ENCODE measurements around the gene PSMD5.

Gene PSMD5

DNA sequence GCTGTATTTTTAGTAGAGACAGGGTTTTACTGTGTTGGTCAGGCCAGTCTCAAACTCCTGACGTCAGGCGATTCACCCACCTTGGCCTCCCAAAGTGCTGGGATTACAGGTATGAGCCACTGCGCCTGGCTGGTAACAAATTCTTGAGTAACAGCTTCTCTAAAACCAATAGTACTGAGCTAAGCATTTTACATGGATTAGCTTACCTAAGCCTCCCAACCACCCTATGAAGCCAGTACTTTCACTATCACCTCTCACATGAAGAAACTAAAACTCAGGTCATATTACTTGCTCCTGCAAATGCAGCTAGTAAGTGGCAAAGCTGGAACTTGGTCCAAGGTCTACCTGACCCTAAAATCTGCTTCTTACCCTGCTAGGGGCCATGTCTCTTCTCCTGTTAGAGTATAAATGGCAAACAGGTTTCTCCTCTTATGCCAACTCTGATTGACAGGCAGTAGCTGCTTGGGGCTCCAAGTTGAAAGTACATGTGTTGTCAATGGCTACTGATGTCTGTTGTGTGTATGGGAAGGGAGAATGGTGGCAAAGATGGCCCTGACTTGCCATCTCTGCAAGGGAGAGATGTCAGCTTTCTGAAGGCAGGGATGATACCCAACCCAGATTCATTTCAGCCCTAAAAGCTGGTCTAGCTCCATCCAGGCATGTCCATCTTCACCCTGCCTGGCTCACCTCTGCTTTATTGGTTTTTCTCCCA, 30.2 kb upstream of the PSMD5 start:
- no peaks in the 10 kb centered on the region for H3K9me3 ChIP-seq (ENCODE audit: control insufficient read depth, low read depth, low read length)
- no peak overlapping the region for H3K9ac ChIP-seq (ENCODE audit: low read length)
- peaks cover 15% of the 10 kb centered on the region for H3K27me3 ChIP-seq (ENCODE audit: control insufficient read depth, insufficient read depth, low read length)
- H3K27ac ChIP-seq (ENCODE audit: low read length) = peak overlapping the region; percentile 52
- H3K4me1 ChIP-seq (ENCODE audit: control insufficient read depth, low read depth, low read length) = peaks cover 41% of the 10 kb centered on the region
- peak overlapping the region; percentile 4 for H3K4me3 ChIP-seq (ENCODE audit: low read length)
- H3K36me3 ChIP-seq (ENCODE audit: control insufficient read depth, low read depth, low read length) = no peaks in the 10 kb centered on the region

- H3K36me3 ChIP-seq (ENCODE audit: control insufficient read depth, low read depth, low read length) = no peaks in the 10 kb centered on the region
- no peak overlapping the region for H3K27ac ChIP-seq (ENCODE audit: low read length)
- H3K27me3 ChIP-seq (ENCODE audit: control insufficient read depth, insufficient read depth, low read length) = peaks cover 7% of the 10 kb centered on the region
- H3K9me3 ChIP-seq (ENCODE audit: control insufficient read depth, low read depth, low read length) = no peaks in the 10 kb centered on the region
- H3K9ac ChIP-seq (ENCODE audit: low read length) = no peak overlapping the region
- H3K4me3 ChIP-seq (ENCODE audit: low read length) = no peak overlapping the region
- H3K4me1 ChIP-seq (ENCODE audit: control insufficient read depth, low read depth, low read length) = peaks cover 36% of the 10 kb centered on the region
These were observed 27.5 kb upstream of the PSMD5 start for GRCh38 chr9:120870206-120870605.

GRCh38 chr9:120869726-120870125, 27.0 kb upstream of the PSMD5 start:
- H3K36me3 ChIP-seq (ENCODE audit: control insufficient read depth, low read depth, low read length) = no peaks in the 10 kb centered on the region

DNA sequence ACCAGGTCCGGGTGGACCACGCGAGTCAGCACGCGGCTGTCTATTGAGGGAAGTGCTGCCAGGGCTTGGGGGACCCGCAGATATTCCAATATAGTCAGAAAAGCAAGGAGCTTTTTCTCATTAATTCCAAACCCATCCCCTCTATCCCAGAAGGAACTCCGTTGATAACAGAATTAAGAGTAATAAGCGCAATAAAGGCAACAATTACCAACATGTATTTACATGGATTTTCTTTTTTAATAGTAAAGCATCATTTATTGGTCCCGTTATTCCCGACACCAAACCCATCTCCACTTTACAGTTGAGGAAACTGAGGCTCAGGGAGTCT, 26.6 kb upstream of the PSMD5 start:
- H3K27me3 ChIP-seq (ENCODE audit: control insufficient read depth, insufficient read depth, low read length) = no peaks in the 10 kb centered on the region
- no peaks in the 10 kb centered on the region for H3K9me3 ChIP-seq (ENCODE audit: control insufficient read depth, low read depth, low read length)
- peaks cover 27% of the 10 kb centered on the region for H3K4me1 ChIP-seq (ENCODE audit: control insufficient read depth, low read depth, low read length)
- peak overlapping the region; percentile 59 for H3K4me3 ChIP-seq (ENCODE audit: low read length)
- no peak overlapping the region for H3K9ac ChIP-seq (ENCODE audit: low read length)
- no peak overlapping the region for H3K27ac ChIP-seq (ENCODE audit: low read length)
- H3K36me3 ChIP-seq (ENCODE audit: control insufficient read depth, low read depth, low read length) = no peaks in the 10 kb centered on the region

More at GRCh38 chr9:120869726-120870125, 27.0 kb upstream of the PSMD5 start:
- H3K4me1 ChIP-seq (ENCODE audit: control insufficient read depth, low read depth, low read length) = peaks cover 31% of the 10 kb centered on the region
- no peak overlapping the region for H3K4me3 ChIP-seq (ENCODE audit: low read length)
- H3K9ac ChIP-seq (ENCODE audit: low read length) = no peak overlapping the region
- H3K9me3 ChIP-seq (ENCODE audit: control insufficient read depth, low read depth, low read length) = no peaks in the 10 kb centered on the region
- no peak overlapping the region for H3K27ac ChIP-seq (ENCODE audit: low read length)
- H3K27me3 ChIP-seq (ENCODE audit: control insufficient read depth, insufficient read depth, low read length) = peaks cover 2% of the 10 kb centered on the region

DNA sequence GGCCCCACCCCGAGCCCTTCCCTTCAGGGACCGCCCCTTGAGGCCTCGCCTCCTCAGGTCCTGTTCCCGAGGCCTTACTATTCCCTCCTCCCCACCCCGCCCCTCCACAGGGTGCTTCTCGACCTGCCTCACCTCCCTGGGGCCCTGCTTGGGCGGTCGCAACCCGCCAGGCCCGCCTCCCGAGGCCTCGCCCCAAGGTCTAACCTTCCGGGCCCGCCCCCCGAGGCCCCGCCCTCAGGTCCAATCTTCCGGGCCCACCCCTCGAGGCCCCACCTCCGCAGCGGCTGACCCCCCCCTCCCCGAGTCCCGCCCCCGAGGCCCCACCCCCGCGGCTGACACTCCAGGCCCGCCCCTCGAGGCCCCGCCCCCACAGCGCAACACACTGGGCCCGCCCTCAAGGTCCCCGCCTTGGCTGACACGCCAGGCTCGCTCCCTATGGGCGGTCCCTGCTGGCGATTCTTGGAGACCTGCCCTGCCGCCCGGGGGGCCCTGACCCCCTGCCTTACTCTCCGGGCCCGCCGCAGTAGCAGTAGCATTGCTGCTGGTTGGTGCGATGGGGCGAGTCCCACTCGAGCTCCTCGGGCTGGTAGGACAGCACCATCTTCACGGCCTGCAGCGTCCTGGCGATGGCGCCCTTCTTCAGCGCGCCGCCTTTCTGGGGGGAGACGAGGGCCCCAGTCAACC, 26.1 kb upstream of the PSMD5 start:
- H3K27me3 ChIP-seq (ENCODE audit: control insufficient read depth, insufficient read depth, low read length) = no peaks in the 10 kb centered on the region
- peaks cover 22% of the 10 kb centered on the region for H3K4me1 ChIP-seq (ENCODE audit: control insufficient read depth, low read depth, low read length)
- peak overlapping the region; percentile 59 for H3K4me3 ChIP-seq (ENCODE audit: low read length)
- H3K9ac ChIP-seq (ENCODE audit: low read length) = no peak overlapping the region
- H3K36me3 ChIP-seq (ENCODE audit: control insufficient read depth, low read depth, low read length) = no peaks in the 10 kb centered on the region
- H3K27ac ChIP-seq (ENCODE audit: low read length) = no peak overlapping the region
- H3K9me3 ChIP-seq (ENCODE audit: control insufficient read depth, low read depth, low read length) = no peaks in the 10 kb centered on the region

DNA sequence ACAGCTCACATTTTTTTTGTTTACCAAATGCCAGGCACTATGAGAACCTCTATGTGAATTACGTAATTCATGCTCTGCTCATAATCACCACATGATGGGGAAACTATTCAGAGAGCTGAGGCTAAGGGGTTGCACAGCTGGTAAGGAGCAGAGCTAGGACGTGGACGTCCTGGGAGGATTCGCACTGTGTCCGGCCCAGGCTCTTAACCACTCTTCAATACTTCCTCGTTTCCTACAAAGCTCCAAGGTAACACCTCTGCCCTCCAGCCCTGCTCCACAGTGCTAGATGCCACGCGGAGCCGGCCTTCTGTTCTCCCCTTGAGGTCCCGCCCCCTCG, 25.6 kb upstream of the PSMD5 start:
- Histone ChIP-seq H3K9me3 (ENCODE audit: control insufficient read depth, low read depth, low read length) (no peaks in the 10 kb centered on the region), H3K4me1 (ENCODE audit: control insufficient read depth, low read depth, low read length) (peaks cover 17% of the 10 kb centered on the region), H3K27ac (ENCODE audit: low read length) (no peak overlapping the region), H3K27me3 (ENCODE audit: control insufficient read depth, insufficient read depth, low read length) (no peaks in the 10 kb centered on the region), H3K9ac (ENCODE audit: low read length) (no peak overlapping the region), H3K4me3 (ENCODE audit: low read length) (peak overlapping the region; percentile 43), H3K36me3 (ENCODE audit: control insufficient read depth, low read depth, low read length) (no peaks in the 10 kb centered on the region)

DNA sequence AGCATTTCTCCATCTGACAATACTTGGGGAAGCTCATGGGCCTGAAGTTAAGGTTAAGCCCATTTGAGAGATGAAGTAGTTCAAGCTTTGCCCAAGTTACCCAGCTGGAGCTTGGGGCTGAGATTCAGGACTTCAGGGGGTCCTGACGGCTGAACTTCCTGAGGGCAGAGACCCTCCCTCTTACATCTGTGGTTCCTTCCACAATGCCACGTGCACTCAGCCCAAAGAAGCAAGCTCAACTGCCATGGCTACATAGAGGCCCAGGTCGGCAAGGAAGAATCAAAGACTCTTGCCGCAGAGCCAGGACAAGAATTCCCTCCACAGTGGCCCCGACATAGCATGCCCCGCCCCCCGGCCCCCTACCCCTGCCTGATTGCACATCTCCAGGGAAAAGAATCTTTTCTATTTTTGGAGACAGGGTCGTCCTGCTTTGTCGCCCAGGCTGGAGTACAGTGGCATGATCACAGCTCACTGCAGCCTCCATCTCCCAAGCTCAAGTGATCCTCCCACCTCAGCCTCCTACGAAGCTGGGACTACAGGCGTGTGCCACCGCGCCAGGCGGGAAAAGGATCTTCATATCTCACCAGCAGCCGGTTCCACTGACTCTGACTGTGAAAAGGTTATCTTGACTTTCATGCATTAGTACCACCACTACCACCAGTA, 25.1 kb upstream of the PSMD5 start:
- H3K27me3 ChIP-seq (ENCODE audit: control insufficient read depth, insufficient read depth, low read length) = no peaks in the 10 kb centered on the region
- H3K9me3 ChIP-seq (ENCODE audit: control insufficient read depth, low read depth, low read length) = no peaks in the 10 kb centered on the region
- no peak overlapping the region for H3K9ac ChIP-seq (ENCODE audit: low read length)
- peak overlapping the region; percentile 43 for H3K4me3 ChIP-seq (ENCODE audit: low read length)
- H3K4me1 ChIP-seq (ENCODE audit: control insufficient read depth, low read depth, low read length) = peaks cover 12% of the 10 kb centered on the region
- H3K36me3 ChIP-seq (ENCODE audit: control insufficient read depth, low read depth, low read length) = no peaks in the 10 kb centered on the region
- H3K27ac ChIP-seq (ENCODE audit: low read length) = no peak overlapping the region

GRCh38 chr9:120866651-120867050, 23.9 kb upstream of the PSMD5 start:
- no peak overlapping the region for H3K27ac ChIP-seq (ENCODE audit: low read length)
- no peaks in the 10 kb centered on the region for H3K36me3 ChIP-seq (ENCODE audit: control insufficient read depth, low read depth, low read length)
- no peak overlapping the region for H3K9ac ChIP-seq (ENCODE audit: low read length)
- H3K27me3 ChIP-seq (ENCODE audit: control insufficient read depth, insufficient read depth, low read length) = no peaks in the 10 kb centered on the region
- no peaks in the 10 kb centered on the region for H3K9me3 ChIP-seq (ENCODE audit: control insufficient read depth, low read depth, low read length)
- peaks cover 4% of the 10 kb centered on the region for H3K4me1 ChIP-seq (ENCODE audit: control insufficient read depth, low read depth, low read length)
- no peak overlapping the region for H3K4me3 ChIP-seq (ENCODE audit: low read length)

GRCh38 chr9:120865809-120866208, 23.1 kb upstream of the PSMD5 start:
- H3K9me3 ChIP-seq (ENCODE audit: control insufficient read depth, low read depth, low read length) = no peaks in the 10 kb centered on the region
- no peak overlapping the region for H3K9ac ChIP-seq (ENCODE audit: low read length)
- H3K27me3 ChIP-seq (ENCODE audit: control insufficient read depth, insufficient read depth, low read length) = no peaks in the 10 kb centered on the region
- no peak overlapping the region for H3K27ac ChIP-seq (ENCODE audit: low read length)
- no peak overlapping the region for H3K4me3 ChIP-seq (ENCODE audit: low read length)
- H3K4me1 ChIP-seq (ENCODE audit: control insufficient read depth, low read depth, low read length) = peaks cover 4% of the 10 kb centered on the region
- H3K36me3 ChIP-seq (ENCODE audit: control insufficient read depth, low read depth, low read length) = no peaks in the 10 kb centered on the region

DNA sequence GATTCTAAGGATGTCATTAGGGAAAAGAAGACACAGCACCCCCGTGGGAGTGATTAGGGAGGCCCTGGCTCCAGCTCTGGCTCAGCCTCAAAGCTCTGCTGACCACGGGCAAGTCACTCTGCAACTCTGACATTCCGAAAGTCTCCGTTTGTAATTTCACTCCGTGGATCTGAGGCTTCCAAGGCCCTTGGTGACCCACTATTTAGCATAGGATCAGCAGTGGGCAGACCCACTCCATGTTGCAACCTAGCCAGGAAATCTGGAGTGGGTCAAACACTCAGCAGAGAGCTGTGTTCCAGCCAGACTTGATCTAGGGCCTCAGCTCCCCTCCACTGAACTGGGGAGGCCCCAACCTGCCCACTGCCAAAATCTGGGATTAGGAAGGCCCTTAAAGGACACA, 22.5 kb upstream of the PSMD5 start:
- Histone ChIP-seq H3K36me3 (ENCODE audit: control insufficient read depth, low read depth, low read length) (no peaks in the 10 kb centered on the region), H3K9me3 (ENCODE audit: control insufficient read depth, low read depth, low read length) (no peaks in the 10 kb centered on the region), H3K27ac (ENCODE audit: low read length) (no peak overlapping the region), H3K4me1 (ENCODE audit: control insufficient read depth, low read depth, low read length) (peaks cover 4% of the 10 kb centered on the region), H3K9ac (ENCODE audit: low read length) (no peak overlapping the region), H3K4me3 (ENCODE audit: low read length) (no peak overlapping the region), H3K27me3 (ENCODE audit: control insufficient read depth, insufficient read depth, low read length) (no peaks in the 10 kb centered on the region)

GRCh38 chr9:120864719-120865118, 22.0 kb upstream of the PSMD5 start:
- Histone ChIP-seq H3K27ac (ENCODE audit: low read length) (no peak overlapping the region), H3K4me3 (ENCODE audit: low read length) (no peak overlapping the region), H3K36me3 (ENCODE audit: control insufficient read depth, low read depth, low read length) (no peaks in the 10 kb centered on the region), H3K9me3 (ENCODE audit: control insufficient read depth, low read depth, low read length) (no peaks in the 10 kb centered on the region), H3K9ac (ENCODE audit: low read length) (no peak overlapping the region), H3K27me3 (ENCODE audit: control insufficient read depth, insufficient read depth, low read length) (no peaks in the 10 kb centered on the region), H3K4me1 (ENCODE audit: control insufficient read depth, low read depth, low read length) (peaks cover 4% of the 10 kb centered on the region)

DNA sequence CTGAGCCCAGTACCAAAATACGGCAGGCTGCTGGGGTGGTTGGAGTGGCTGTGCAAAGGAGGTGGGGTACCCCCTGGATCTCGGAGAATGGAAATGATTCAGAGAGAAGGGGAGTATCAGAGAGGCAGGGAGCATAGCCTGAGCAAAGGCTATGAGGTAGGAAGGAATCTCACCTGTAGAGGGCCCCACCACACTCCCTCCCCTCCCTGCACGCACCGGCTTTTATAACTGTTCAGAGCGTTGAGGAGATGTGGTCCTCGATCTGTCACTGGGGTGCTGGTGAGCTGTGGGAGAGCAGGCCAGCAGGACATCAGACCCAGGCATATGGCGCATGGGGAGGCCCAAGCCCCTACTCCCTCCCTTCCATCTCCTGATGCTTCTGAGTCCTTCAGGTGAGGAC, 21.1 kb upstream of the PSMD5 start:
- no peak overlapping the region for H3K9ac ChIP-seq (ENCODE audit: low read length)
- peaks cover 4% of the 10 kb centered on the region for H3K4me1 ChIP-seq (ENCODE audit: control insufficient read depth, low read depth, low read length)
- H3K4me3 ChIP-seq (ENCODE audit: low read length) = no peak overlapping the region
- no peaks in the 10 kb centered on the region for H3K36me3 ChIP-seq (ENCODE audit: control insufficient read depth, low read depth, low read length)
- H3K27ac ChIP-seq (ENCODE audit: low read length) = no peak overlapping the region
- no peaks in the 10 kb centered on the region for H3K9me3 ChIP-seq (ENCODE audit: control insufficient read depth, low read depth, low read length)
- no peaks in the 10 kb centered on the region for H3K27me3 ChIP-seq (ENCODE audit: control insufficient read depth, insufficient read depth, low read length)

Measured in iPS-18a (cell line).